Right lobe of liver (tissue), 4 donors: ENCODE measurements around the gene EDA.

Experiments used
- CTCF ChIP-seq, 4 donors: fragments of 200-600 bp in 3 of 4; fragments of 450-650 bp in 1 of 4; IDR thresholded peaks; one replicate each; pipeline versions ENCODE4 v1.5.1 to v1.8.0; 2016 to 2022; ENCODE audit warnings: antibody characterized with exemption in 4 of 4, mild to moderate bottlenecking in 2 of 4
- POLR2A ChIP-seq: fragments of 450-650 bp; IDR thresholded peaks from one replicate; pipeline ENCODE4 v1.6.1; 2017; ENCODE audit warnings: antibody characterized with exemption, mild to moderate bottlenecking
- donor health status: DM: no; HTN: no; CAD: no.
- donor health status: DM: no; HTN: no; CAD: no.
- donor health status: DM: no; HTN: yes; CAD: no.

GRCh38 chrX:69815519-69815918 is 199.6 kb downstream of the EDA start:
- TF ChIP-seq CTCF (IDR thresholded peaks at IDR 0.05) (no peak), POLR2A (no peak)
